ENCODE data around the gene PRSS37. TPM values are rescaled to one million over a fixed set of nuclear protein-coding genes. Genes with fewer than 3 reads are reported as not detected.

Gene PRSS37
- polyA plus RNA-seq, 1 of the 3 experiments (the other 2 are of a cell fraction) = not detected

- Histone ChIP-seq H3K36me3 (replicated peaks in 1 of 2; ENCODE audit: control insufficient read depth in 1 of 2, insufficient read depth in 2 of 2, low read length in 1 of 2) (no peaks in the 10 kb centered on the region), H3K27ac (ENCODE audit: low read depth in 2 of 2, low read length in 1 of 2) (no peak overlapping the region), H4K20me1 (ENCODE audit: insufficient read depth) (no peaks in the 10 kb centered on the region), H3K4me3 (ENCODE audit: low read depth in 2 of 2, low read length in 1 of 2) (no peak overlapping the region), H3K79me2 (ENCODE audit: insufficient read depth) (no peaks in the 10 kb centered on the region), H3K27me3 (ENCODE audit: insufficient read depth) (no peaks in the 10 kb centered on the region), H3K9me2 (no peaks in the 10 kb centered on the region), H3K4me1 (ENCODE audit: control insufficient read depth in 1 of 2, insufficient read depth in 2 of 2, low read depth in 1 of 2, low read length in 1 of 2) (no peaks in the 10 kb centered on the region), H3K4me2 (no peak overlapping the region), H2AFZ (ENCODE audit: low read depth) (no peak overlapping the region), H3K9ac (no peak overlapping the region), H3F3A (replicated peaks; ENCODE audit: insufficient read depth) (no peaks in the 10 kb centered on the region), H3K9me3 (no peaks in the 10 kb centered on the region)
- TF ChIP-seq, protein P1, sequence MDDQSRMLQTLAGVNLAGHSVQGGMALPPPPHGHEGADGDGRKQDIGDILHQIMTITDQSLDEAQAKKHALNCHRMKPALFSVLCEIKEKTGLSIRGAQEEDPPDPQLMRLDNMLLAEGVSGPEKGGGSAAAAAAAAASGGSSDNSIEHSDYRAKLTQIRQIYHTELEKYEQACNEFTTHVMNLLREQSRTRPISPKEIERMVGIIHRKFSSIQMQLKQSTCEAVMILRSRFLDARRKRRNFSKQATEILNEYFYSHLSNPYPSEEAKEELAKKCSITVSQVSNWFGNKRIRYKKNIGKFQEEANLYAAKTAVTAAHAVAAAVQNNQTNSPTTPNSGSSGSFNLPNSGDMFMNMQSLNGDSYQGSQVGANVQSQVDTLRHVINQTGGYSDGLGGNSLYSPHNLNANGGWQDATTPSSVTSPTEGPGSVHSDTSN (IDR thresholded peaks at IDR 0.05) = no peak
- no peak for TF ChIP-seq NFIC (IDR thresholded peaks at IDR 0.05; ENCODE audit: borderline replicate concordance)
- no peak for TF ChIP-seq FOXM1 (IDR thresholded peaks at IDR 0.05; ENCODE audit: low read depth)
- no peak for TF ChIP-seq RXRA (IDR thresholded peaks at IDR 0.05; ENCODE audit: borderline replicate concordance, low read depth)
- TF ChIP-seq CHD2 (IDR thresholded peaks at IDR 0.05; ENCODE audit: low read length, partially characterized antibody) = no peak
- no peak for TF ChIP-seq RCOR1 (IDR thresholded peaks at IDR 0.05; ENCODE audit: low read length)
- no peak for TF ChIP-seq EZH2phosphoT487 (IDR thresholded peaks at IDR 0.05; ENCODE audit: borderline replicate concordance, low read depth)
- TF ChIP-seq, protein P2, sequence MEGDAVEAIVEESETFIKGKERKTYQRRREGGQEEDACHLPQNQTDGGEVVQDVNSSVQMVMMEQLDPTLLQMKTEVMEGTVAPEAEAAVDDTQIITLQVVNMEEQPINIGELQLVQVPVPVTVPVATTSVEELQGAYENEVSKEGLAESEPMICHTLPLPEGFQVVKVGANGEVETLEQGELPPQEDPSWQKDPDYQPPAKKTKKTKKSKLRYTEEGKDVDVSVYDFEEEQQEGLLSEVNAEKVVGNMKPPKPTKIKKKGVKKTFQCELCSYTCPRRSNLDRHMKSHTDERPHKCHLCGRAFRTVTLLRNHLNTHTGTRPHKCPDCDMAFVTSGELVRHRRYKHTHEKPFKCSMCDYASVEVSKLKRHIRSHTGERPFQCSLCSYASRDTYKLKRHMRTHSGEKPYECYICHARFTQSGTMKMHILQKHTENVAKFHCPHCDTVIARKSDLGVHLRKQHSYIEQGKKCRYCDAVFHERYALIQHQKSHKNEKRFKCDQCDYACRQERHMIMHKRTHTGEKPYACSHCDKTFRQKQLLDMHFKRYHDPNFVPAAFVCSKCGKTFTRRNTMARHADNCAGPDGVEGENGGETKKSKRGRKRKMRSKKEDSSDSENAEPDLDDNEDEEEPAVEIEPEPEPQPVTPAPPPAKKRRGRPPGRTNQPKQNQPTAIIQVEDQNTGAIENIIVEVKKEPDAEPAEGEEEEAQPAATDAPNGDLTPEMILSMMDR (IDR thresholded peaks at IDR 0.05) = no peak
- no peak for TF ChIP-seq RAD21 (IDR thresholded peaks at IDR 0.05; ENCODE audit: low read length)
- TF ChIP-seq, protein P3, sequence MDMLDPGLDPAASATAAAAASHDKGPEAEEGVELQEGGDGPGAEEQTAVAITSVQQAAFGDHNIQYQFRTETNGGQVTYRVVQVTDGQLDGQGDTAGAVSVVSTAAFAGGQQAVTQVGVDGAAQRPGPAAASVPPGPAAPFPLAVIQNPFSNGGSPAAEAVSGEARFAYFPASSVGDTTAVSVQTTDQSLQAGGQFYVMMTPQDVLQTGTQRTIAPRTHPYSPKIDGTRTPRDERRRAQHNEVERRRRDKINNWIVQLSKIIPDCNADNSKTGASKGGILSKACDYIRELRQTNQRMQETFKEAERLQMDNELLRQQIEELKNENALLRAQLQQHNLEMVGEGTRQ (IDR thresholded peaks at IDR 0.05; ENCODE audit: borderline replicate concordance, low read depth, low read length) = no peak
- TF ChIP-seq MXI1 (IDR thresholded peaks at IDR 0.05; ENCODE audit: low read depth, low read length) = no peak
- no peak for TF ChIP-seq ZBTB33 (IDR thresholded peaks at IDR 0.05; ENCODE audit: borderline replicate concordance, low read depth)
- no peak for TF ChIP-seq TCF12 (IDR thresholded peaks at IDR 0.05)
- no peak for TF ChIP-seq EP300 (IDR thresholded peaks at IDR 0.05; ENCODE audit: borderline replicate concordance in 1 of 2, low read depth in 1 of 2, low read length in 1 of 2)
- TF ChIP-seq YY1 (IDR thresholded peaks at IDR 0.05; ENCODE audit: low read depth) = no peak
- ChIA-PET POLR2A (no interaction called here), CTCF (interaction anchor here (1.1 kb wide), 1 partner anchor 62 kb away, joined by 3 read pairs; no protein-coding TSS in a partner anchor)
- WGBS (ENCODE audit: low lambda C conversion rate) = 2% methylated on average over 5 of the region's 5 CpGs
- DNase-seq = no peak
These were observed 6.7 kb upstream of the PRSS37 start for GRCh38 chr7:141847996-141848395.
